CD14-positive monocyte (primary cell): ENCODE measurements around the gene NME9. TPM values are rescaled to one million over a fixed set of nuclear protein-coding genes. Genes with fewer than 3 reads are reported as not detected.
A peak's percentile ranks its signal among the peaks of the same experiment; 100 is the strongest.

Source experiments
- DNase-seq, 3 donors: peaks; one replicate each; pipeline ENCODE4 v3.0.0-alpha.2; 2011 to 2022
- H2AFZ ChIP-seq: 2 replicates; pipeline ENCODE4 v1.6.0; 2012; ENCODE audit warnings: mild to moderate bottlenecking, low read depth, low read length, inconsistent platforms; ENCODE audit not compliant: insufficient read depth, poor library complexity, severe bottlenecking
- H3K27ac ChIP-seq, 2 donors: 1 replicate in 1 of 2; 2 replicates in 1 of 2; pipeline ENCODE4 v1.5.1; 2012 to 2013; ENCODE audit warnings: low read length in 2 of 2, control low read depth in 1 of 2, inconsistent platforms in 1 of 2, low read depth in 1 of 2, mild to moderate bottlenecking in 1 of 2
- H3K27me3 ChIP-seq, 2 donors: one replicate each; pipeline versions ENCODE4 v1.6.0 to v1.6.1; 2011 to 2013; ENCODE audit warnings: low read length in 2 of 2; ENCODE audit not compliant: control insufficient read depth in 2 of 2, insufficient read depth in 2 of 2
- H3K36me3 ChIP-seq, 2 donors: replicated peaks in 1 of 2; 1 replicate in 1 of 2; 2 replicates in 1 of 2; pipeline versions ENCODE4 v1.5.1 to v1.6.1; 2012 to 2013; ENCODE audit warnings: low read length in 2 of 2, control low read depth in 1 of 2, inconsistent platforms in 1 of 2, mild to moderate bottlenecking in 1 of 2; ENCODE audit not compliant: insufficient read depth in 2 of 2, control insufficient read depth in 1 of 2
- H3K4me1 ChIP-seq, 2 donors: 1 replicate in 1 of 2; 2 replicates in 1 of 2; pipeline versions ENCODE4 v1.5.1 to v1.6.1; 2012 to 2013; ENCODE audit warnings: low read length in 2 of 2, control low read depth in 1 of 2, inconsistent platforms in 1 of 2, mild to moderate bottlenecking in 1 of 2, moderate library complexity in 1 of 2; ENCODE audit not compliant: insufficient read depth in 2 of 2, control insufficient read depth in 1 of 2
- H3K4me2 ChIP-seq: replicated peaks from 2 replicates; pipeline ENCODE3; 2012; ENCODE audit warnings: low read length, moderate library complexity, mild to moderate bottlenecking; ENCODE audit not compliant: poor library complexity, severe bottlenecking; ENCODE audit errors: extremely low read depth
- H3K4me3 ChIP-seq, 3 experiments: fragments of 200-600 bp in 1 of 3; sonication (generic) in 1 of 3; replicated peaks in 1 of 3; 1 replicate in 2 of 3; 2 replicates in 1 of 3; pipeline ENCODE4 v1.5.1; 2011 to 2013; ENCODE audit warnings: low read length in 3 of 3, mild to moderate bottlenecking in 3 of 3, control low read depth in 2 of 3, low read depth in 2 of 3, inconsistent platforms in 1 of 3, moderate library complexity in 1 of 3
- H3K79me2 ChIP-seq: 2 replicates; pipeline ENCODE4 v1.6.0; 2012; ENCODE audit warnings: mild to moderate bottlenecking, control low read depth, inconsistent platforms, low read length, moderate library complexity; ENCODE audit not compliant: insufficient read depth
- H3K9ac ChIP-seq: 2 replicates; pipeline ENCODE4 v1.6.0; 2017; ENCODE audit warnings: low read length, mild to moderate bottlenecking; ENCODE audit not compliant: insufficient read depth, poor library complexity, severe bottlenecking
- H3K9me3 ChIP-seq, 2 donors: replicated peaks in 1 of 2; 1 replicate in 1 of 2; 2 replicates in 1 of 2; pipeline versions ENCODE4 v1.5.1 to v1.6.1; 2012 to 2013; ENCODE audit warnings: low read length in 2 of 2, control low read depth in 1 of 2; ENCODE audit not compliant: control insufficient read depth in 1 of 2, insufficient read depth in 1 of 2
- H4K20me1 ChIP-seq: 2 replicates; pipeline ENCODE4 v1.6.0; 2012; ENCODE audit warnings: mild to moderate bottlenecking, low read length, control low read depth, moderate library complexity; ENCODE audit not compliant: insufficient read depth
- H3K27ac Mint-ChIP-seq, 7 donors: one replicate each; pipeline ENCODE4 v1.8.0; 2020; ENCODE audit warnings: mild to moderate bottlenecking in 7 of 7, mixed read lengths in 7 of 7, moderate library complexity in 6 of 7, inconsistent platforms in 2 of 7
- H3K27me3 Mint-ChIP-seq, 3 donors: one replicate each; pipeline ENCODE4 v1.8.0; 2021 to 2022; ENCODE audit warnings: low read depth in 3 of 3, mild to moderate bottlenecking in 3 of 3, mixed read lengths in 3 of 3, moderate library complexity in 3 of 3, inconsistent platforms in 1 of 3
- H3K36me3 Mint-ChIP-seq, 2 donors: one replicate each; pipeline ENCODE4 v1.8.0; 2020; ENCODE audit warnings: mixed read lengths in 2 of 2, inconsistent platforms in 1 of 2, mild to moderate bottlenecking in 1 of 2
- H3K4me1 Mint-ChIP-seq: one replicate; pipeline ENCODE4 v1.8.0; 2020; ENCODE audit warnings: mild to moderate bottlenecking, mixed read lengths
- H3K4me3 Mint-ChIP-seq, 2 donors: one replicate each; pipeline ENCODE4 v1.8.0; 2020; ENCODE audit warnings: mild to moderate bottlenecking in 2 of 2, mixed read lengths in 2 of 2, moderate library complexity in 1 of 2
- H3K9me3 Mint-ChIP-seq, 7 donors: one replicate each; pipeline ENCODE4 v1.8.0; 2020 to 2022; ENCODE audit warnings: mixed read lengths in 7 of 7, mild to moderate bottlenecking in 6 of 7, moderate library complexity in 6 of 7, inconsistent platforms in 2 of 7
- CTCF ChIP-seq: fragments of 200-600 bp; IDR thresholded peaks from one replicate; pipeline ENCODE4 v1.8.0; 2022; ENCODE audit warnings: antibody characterized with exemption, mild to moderate bottlenecking
- WGBS: methylation state at CpG from one replicate; pipeline ENCODE4 v1.1.5; 2013; ENCODE audit warnings: missing lambda C conversion rate; ENCODE audit not compliant: insufficient coverage; 5-methylcytosine and 5-hydroxymethylcytosine counted together
- intact Hi-C, 2 donors: fragments of 100-400 bp; cut with micrococcal nuclease; formaldehyde crosslinking; loops; one replicate each; pipeline versions ENCODE4 v1.15.0 to v1.15.1; 2023
- polyA plus RNA-seq, 3 donors: library from polyadenylated mRNA; depleted of rRNA in 1 of 3; unstranded in 2 of 3; stranded (reverse) in 1 of 3; fragments of 300-500 nt in 2 of 3; fragments of >200 nt in 1 of 3; fragmentation: Illumina TruSeq in 2 of 3; gene quantifications; 1 replicate in 2 of 3; 2 replicates in 1 of 3; pipeline ENCODE4 v1.2.3, GENCODE V29; 2012 to 2021

The NME9 gene
- polyA plus RNA-seq, 3 donors, result 0.04 TPM; not detected in 2

GRCh38 chr3:138296639-138297038 lies 33.0 kb downstream of the NME9 start:
- no peak for TF ChIP-seq CTCF
- Histone ChIP-seq H3K4me3 (no peak overlapping the region), H3K36me3 (peaks cover 47 to 75% of the 10 kb centered on the region in 2 donors), H3K4me2 (no peak overlapping the region), H3K9me3 (no peaks in the 10 kb centered on the region), H3K27ac (no peak overlapping the region), H3K4me1 (no peaks in the 10 kb centered on the region), H4K20me1 (no peaks in the 10 kb centered on the region), H2AFZ (no peak overlapping the region), H3K79me2 (no peaks in the 10 kb centered on the region), H3K9ac (no peak overlapping the region), H3K27me3 (no peaks in the 10 kb centered on the region)
- H3K9me3 Mint-ChIP-seq, result peaks cover 0 to 2% (median 0%) of the 10 kb centered on the region in 7 donors
- H3K27me3 Mint-ChIP-seq, result peaks cover 0 to 4% (median 0%) of the 10 kb centered on the region in 3 donors
- no peak for DNase-seq
- H3K4me3 Mint-ChIP-seq, result no peak overlapping the region
- H3K36me3 Mint-ChIP-seq, result peaks cover 57 to 64% of the 10 kb centered on the region in 2 donors
- intact Hi-C loops, result no loop called here
- no peak overlapping the region for H3K27ac Mint-ChIP-seq
- no CpG with 5 or more reads among the region's 1 CpG for WGBS
- no peaks in the 10 kb centered on the region for H3K4me1 Mint-ChIP-seq

- H3K4me3 ChIP-seq, result no peak overlapping the region
- no peaks in the 10 kb centered on the region for H3K4me1 Mint-ChIP-seq
- no peaks in the 10 kb centered on the region for H3K9me3 Mint-ChIP-seq
- H3K4me1 ChIP-seq, result no peaks in the 10 kb centered on the region
- H3K79me2 ChIP-seq, result no peaks in the 10 kb centered on the region
- no peak overlapping the region for H3K4me2 ChIP-seq
- TF ChIP-seq CTCF, result no peak
- H4K20me1 ChIP-seq, result no peaks in the 10 kb centered on the region
- peaks cover 47 to 61% of the 10 kb centered on the region in 2 donors for H3K36me3 Mint-ChIP-seq
- H2AFZ ChIP-seq, result no peak overlapping the region
- no peak overlapping the region for H3K4me3 Mint-ChIP-seq
- H3K27ac ChIP-seq, result no peak overlapping the region
- H3K27me3 Mint-ChIP-seq, result peaks cover 0 to 1% (median 0%) of the 10 kb centered on the region in 3 donors
- intact Hi-C loops, result no loop called here
- H3K9ac ChIP-seq, result no peak overlapping the region
- no peaks in the 10 kb centered on the region for H3K27me3 ChIP-seq
- no peak for DNase-seq
- peaks cover 76 to 100% of the 10 kb centered on the region in 2 donors for H3K36me3 ChIP-seq
- H3K27ac Mint-ChIP-seq, result peak overlapping the region in 1 of 7 donors; percentile 5
- no peaks in the 10 kb centered on the region for H3K9me3 ChIP-seq
- WGBS, result 96% methylated on average over 3 of the region's 3 CpGs
These were observed 40.0 kb downstream of the NME9 start for GRCh38 chr3:138289701-138290100.
